CD14-positive monocyte (primary cell): ENCODE results near the gene TEC. TPM values are rescaled to one million over a fixed set of nuclear protein-coding genes. Genes with fewer than 3 reads are reported as not detected.

Source experiments
- DNase-seq, 3 donors: peaks; one replicate each; pipeline ENCODE4 v3.0.0-alpha.2; 2011 to 2022
- H2AFZ ChIP-seq: 2 replicates; pipeline ENCODE4 v1.6.0; 2012; ENCODE audit warnings: mild to moderate bottlenecking, low read depth, low read length, inconsistent platforms; ENCODE audit not compliant: insufficient read depth, poor library complexity, severe bottlenecking
- H3K27ac ChIP-seq, 2 donors: 1 replicate in 1 of 2; 2 replicates in 1 of 2; pipeline ENCODE4 v1.5.1; 2012 to 2013; ENCODE audit warnings: low read length in 2 of 2, control low read depth in 1 of 2, inconsistent platforms in 1 of 2, low read depth in 1 of 2, mild to moderate bottlenecking in 1 of 2
- H3K27me3 ChIP-seq, 2 donors: one replicate each; pipeline versions ENCODE4 v1.6.0 to v1.6.1; 2011 to 2013; ENCODE audit warnings: low read length in 2 of 2; ENCODE audit not compliant: control insufficient read depth in 2 of 2, insufficient read depth in 2 of 2
- H3K36me3 ChIP-seq, 2 donors: replicated peaks in 1 of 2; 1 replicate in 1 of 2; 2 replicates in 1 of 2; pipeline versions ENCODE4 v1.5.1 to v1.6.1; 2012 to 2013; ENCODE audit warnings: low read length in 2 of 2, control low read depth in 1 of 2, inconsistent platforms in 1 of 2, mild to moderate bottlenecking in 1 of 2; ENCODE audit not compliant: insufficient read depth in 2 of 2, control insufficient read depth in 1 of 2
- H3K4me1 ChIP-seq, 2 donors: 1 replicate in 1 of 2; 2 replicates in 1 of 2; pipeline versions ENCODE4 v1.5.1 to v1.6.1; 2012 to 2013; ENCODE audit warnings: low read length in 2 of 2, control low read depth in 1 of 2, inconsistent platforms in 1 of 2, mild to moderate bottlenecking in 1 of 2, moderate library complexity in 1 of 2; ENCODE audit not compliant: insufficient read depth in 2 of 2, control insufficient read depth in 1 of 2
- H3K4me2 ChIP-seq: replicated peaks from 2 replicates; pipeline ENCODE3; 2012; ENCODE audit warnings: low read length, moderate library complexity, mild to moderate bottlenecking; ENCODE audit not compliant: poor library complexity, severe bottlenecking; ENCODE audit errors: extremely low read depth
- H3K4me3 ChIP-seq, 3 experiments: fragments of 200-600 bp in 1 of 3; sonication (generic) in 1 of 3; replicated peaks in 1 of 3; 1 replicate in 2 of 3; 2 replicates in 1 of 3; pipeline ENCODE4 v1.5.1; 2011 to 2013; ENCODE audit warnings: low read length in 3 of 3, mild to moderate bottlenecking in 3 of 3, control low read depth in 2 of 3, low read depth in 2 of 3, inconsistent platforms in 1 of 3, moderate library complexity in 1 of 3
- H3K79me2 ChIP-seq: 2 replicates; pipeline ENCODE4 v1.6.0; 2012; ENCODE audit warnings: mild to moderate bottlenecking, control low read depth, inconsistent platforms, low read length, moderate library complexity; ENCODE audit not compliant: insufficient read depth
- H3K9ac ChIP-seq: 2 replicates; pipeline ENCODE4 v1.6.0; 2017; ENCODE audit warnings: low read length, mild to moderate bottlenecking; ENCODE audit not compliant: insufficient read depth, poor library complexity, severe bottlenecking
- H3K9me3 ChIP-seq, 2 donors: replicated peaks in 1 of 2; 1 replicate in 1 of 2; 2 replicates in 1 of 2; pipeline versions ENCODE4 v1.5.1 to v1.6.1; 2012 to 2013; ENCODE audit warnings: low read length in 2 of 2, control low read depth in 1 of 2; ENCODE audit not compliant: control insufficient read depth in 1 of 2, insufficient read depth in 1 of 2
- H4K20me1 ChIP-seq: 2 replicates; pipeline ENCODE4 v1.6.0; 2012; ENCODE audit warnings: mild to moderate bottlenecking, low read length, control low read depth, moderate library complexity; ENCODE audit not compliant: insufficient read depth
- H3K27ac Mint-ChIP-seq, 7 donors: one replicate each; pipeline ENCODE4 v1.8.0; 2020; ENCODE audit warnings: mild to moderate bottlenecking in 7 of 7, mixed read lengths in 7 of 7, moderate library complexity in 6 of 7, inconsistent platforms in 2 of 7
- H3K27me3 Mint-ChIP-seq, 3 donors: one replicate each; pipeline ENCODE4 v1.8.0; 2021 to 2022; ENCODE audit warnings: low read depth in 3 of 3, mild to moderate bottlenecking in 3 of 3, mixed read lengths in 3 of 3, moderate library complexity in 3 of 3, inconsistent platforms in 1 of 3
- H3K36me3 Mint-ChIP-seq, 2 donors: one replicate each; pipeline ENCODE4 v1.8.0; 2020; ENCODE audit warnings: mixed read lengths in 2 of 2, inconsistent platforms in 1 of 2, mild to moderate bottlenecking in 1 of 2
- H3K4me1 Mint-ChIP-seq: one replicate; pipeline ENCODE4 v1.8.0; 2020; ENCODE audit warnings: mild to moderate bottlenecking, mixed read lengths
- H3K4me3 Mint-ChIP-seq, 2 donors: one replicate each; pipeline ENCODE4 v1.8.0; 2020; ENCODE audit warnings: mild to moderate bottlenecking in 2 of 2, mixed read lengths in 2 of 2, moderate library complexity in 1 of 2
- H3K9me3 Mint-ChIP-seq, 7 donors: one replicate each; pipeline ENCODE4 v1.8.0; 2020 to 2022; ENCODE audit warnings: mixed read lengths in 7 of 7, mild to moderate bottlenecking in 6 of 7, moderate library complexity in 6 of 7, inconsistent platforms in 2 of 7
- WGBS: methylation state at CpG from one replicate; pipeline ENCODE4 v1.1.5; 2013; ENCODE audit warnings: missing lambda C conversion rate; ENCODE audit not compliant: insufficient coverage; 5-methylcytosine and 5-hydroxymethylcytosine counted together
- intact Hi-C, 2 donors: fragments of 100-400 bp; cut with micrococcal nuclease; formaldehyde crosslinking; loops; one replicate each; pipeline versions ENCODE4 v1.15.0 to v1.15.1; 2023
- polyA plus RNA-seq, 3 donors: library from polyadenylated mRNA; depleted of rRNA in 1 of 3; unstranded in 2 of 3; stranded (reverse) in 1 of 3; fragments of 300-500 nt in 2 of 3; fragments of >200 nt in 1 of 3; fragmentation: Illumina TruSeq in 2 of 3; gene quantifications; 1 replicate in 2 of 3; 2 replicates in 1 of 3; pipeline ENCODE4 v1.2.3, GENCODE V29; 2012 to 2021
- TF ChIP-seq, protein P1 (sequence below): fragments of 200-600 bp; IDR thresholded peaks from one replicate; pipeline ENCODE4 v1.8.0; 2022; ENCODE audit warnings: antibody characterized with exemption, mild to moderate bottlenecking

TEC gene
- polyA plus RNA-seq, 3 donors: 0.30 to 2.5 (median 0.73) TPM

DNA sequence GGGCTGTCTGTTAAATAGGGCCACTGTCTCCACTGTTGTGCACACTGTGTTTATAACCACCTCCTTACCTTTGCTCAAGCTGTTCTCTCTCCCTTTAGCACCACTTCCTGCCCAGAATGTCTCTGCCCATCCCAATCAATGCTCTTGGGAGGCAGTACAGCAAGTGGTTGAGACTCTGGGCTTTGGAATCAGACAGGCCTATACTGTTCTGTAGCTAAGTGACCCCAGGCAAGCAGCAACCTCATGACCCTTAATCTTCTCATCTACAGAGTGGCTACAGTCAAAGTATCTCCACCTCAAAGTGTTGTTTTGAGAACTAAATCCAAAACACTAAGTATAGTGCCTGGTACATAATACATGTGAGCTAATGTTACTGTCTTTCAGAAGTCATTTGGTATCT, 131.8 kb downstream of the TEC start:
- no peak overlapping the region for H3K4me3 ChIP-seq
- no peaks in the 10 kb centered on the region for H3K27me3 ChIP-seq
- H3K79me2 ChIP-seq: no peaks in the 10 kb centered on the region
- no peak overlapping the region for H3K4me2 ChIP-seq
- H3K36me3 Mint-ChIP-seq: peaks cover 56 to 64% of the 10 kb centered on the region in 2 donors
- H3K9me3 Mint-ChIP-seq: no peaks in the 10 kb centered on the region
- intact Hi-C loops: no loop called here
- no peak overlapping the region for H2AFZ ChIP-seq
- TF ChIP-seq, protein P1, sequence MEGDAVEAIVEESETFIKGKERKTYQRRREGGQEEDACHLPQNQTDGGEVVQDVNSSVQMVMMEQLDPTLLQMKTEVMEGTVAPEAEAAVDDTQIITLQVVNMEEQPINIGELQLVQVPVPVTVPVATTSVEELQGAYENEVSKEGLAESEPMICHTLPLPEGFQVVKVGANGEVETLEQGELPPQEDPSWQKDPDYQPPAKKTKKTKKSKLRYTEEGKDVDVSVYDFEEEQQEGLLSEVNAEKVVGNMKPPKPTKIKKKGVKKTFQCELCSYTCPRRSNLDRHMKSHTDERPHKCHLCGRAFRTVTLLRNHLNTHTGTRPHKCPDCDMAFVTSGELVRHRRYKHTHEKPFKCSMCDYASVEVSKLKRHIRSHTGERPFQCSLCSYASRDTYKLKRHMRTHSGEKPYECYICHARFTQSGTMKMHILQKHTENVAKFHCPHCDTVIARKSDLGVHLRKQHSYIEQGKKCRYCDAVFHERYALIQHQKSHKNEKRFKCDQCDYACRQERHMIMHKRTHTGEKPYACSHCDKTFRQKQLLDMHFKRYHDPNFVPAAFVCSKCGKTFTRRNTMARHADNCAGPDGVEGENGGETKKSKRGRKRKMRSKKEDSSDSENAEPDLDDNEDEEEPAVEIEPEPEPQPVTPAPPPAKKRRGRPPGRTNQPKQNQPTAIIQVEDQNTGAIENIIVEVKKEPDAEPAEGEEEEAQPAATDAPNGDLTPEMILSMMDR: no peak
- peak overlapping the region in 1 of 2 donors; percentile 8 for H3K27ac ChIP-seq
- no peak overlapping the region for H3K9ac ChIP-seq
- H3K4me1 ChIP-seq: no peaks in the 10 kb centered on the region
- no peak for DNase-seq
- H3K36me3 ChIP-seq: peaks cover 37 to 75% of the 10 kb centered on the region in 2 donors
- no peaks in the 10 kb centered on the region for H3K9me3 ChIP-seq
- H3K4me3 Mint-ChIP-seq: no peak overlapping the region
- peaks cover 7% of the 10 kb centered on the region for H3K4me1 Mint-ChIP-seq
- no peaks in the 10 kb centered on the region for H4K20me1 ChIP-seq
- peak overlapping the region in 1 of 7 donors; percentile 71 for H3K27ac Mint-ChIP-seq
- no peaks in the 10 kb centered on the region for H3K27me3 Mint-ChIP-seq

DNA sequence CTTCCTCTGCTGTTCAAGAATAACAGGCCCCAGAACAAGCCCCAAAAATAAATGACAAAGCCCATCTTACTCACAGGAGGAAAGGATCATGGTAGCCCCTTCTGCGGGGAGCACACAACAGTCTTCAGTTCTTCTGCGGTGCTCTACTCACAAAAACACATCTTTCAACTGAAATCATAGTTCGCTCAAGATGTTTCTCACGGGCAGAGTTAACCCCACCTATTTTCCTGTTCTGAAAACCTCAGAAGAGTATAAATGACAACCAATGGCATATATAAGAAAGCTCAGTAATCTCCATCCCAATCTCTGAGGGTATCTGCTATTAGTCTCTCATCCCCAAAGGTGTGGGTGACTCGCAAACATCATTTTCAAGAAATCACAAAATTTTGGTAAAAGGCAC, 135.6 kb downstream of the TEC start, which contains the start of gene TXK:
TXK (minus strand) TSS at position 170 of the 400 bp plus-strand sequence; CDS start at position 90, 80 bp downstream.
- H2AFZ ChIP-seq: no peak within 1 kb of the TSS
- DNase-seq: no peak
- H3K27ac Mint-ChIP-seq: peak within 1 kb of the TSS in 3 of 7 donors; percentile 37 to 77 (median 61)
- H3K27me3 Mint-ChIP-seq: no peaks in the 10 kb centered on the region
- H3K36me3 ChIP-seq: peaks cover 38 to 64% of the 10 kb centered on the region in 2 donors
- H3K9me3 ChIP-seq: no peaks in the 10 kb centered on the region
- H4K20me1 ChIP-seq: no peaks in the 10 kb centered on the region
- H3K9ac ChIP-seq: no peak within 1 kb of the TSS
- intact Hi-C loops: no loop called here
- WGBS: 83% methylated on average over 4 of the region's 5 CpGs
- peaks cover 61 to 63% of the 10 kb centered on the region in 2 donors for H3K36me3 Mint-ChIP-seq
- TF ChIP-seq, protein P1: no peak
- H3K27me3 ChIP-seq: no peaks in the 10 kb centered on the region
- H3K4me3 Mint-ChIP-seq: no peak within 1 kb of the TSS
- peaks cover 11% of the 10 kb centered on the region for H3K4me1 Mint-ChIP-seq
- no peak within 1 kb of the TSS for H3K4me2 ChIP-seq
- no peaks in the 10 kb centered on the region for H3K79me2 ChIP-seq
- no peak within 1 kb of the TSS for H3K4me3 ChIP-seq
- H3K9me3 Mint-ChIP-seq: no peaks in the 10 kb centered on the region
- H3K4me1 ChIP-seq: no peaks in the 10 kb centered on the region
- H3K27ac ChIP-seq: no peak within 1 kb of the TSS
